Measurements from ENCODE around the gene GUCA2A. TPM values are rescaled to one million over a fixed set of nuclear protein-coding genes. Genes with fewer than 3 reads are reported as not detected.

The GUCA2A gene
- polyA plus RNA-seq, 1 of the 3 experiments (the other 2 are of a cell fraction): not detected

- no peak for TF ChIP-seq TEAD4 (IDR thresholded peaks at IDR 0.05; ENCODE audit: borderline replicate concordance, insufficient read depth)
- TF ChIP-seq RFX5 (IDR thresholded peaks at IDR 0.05; ENCODE audit: low read length): no peak
- no peak for TF ChIP-seq POLR2AphosphoS5 (IDR thresholded peaks at IDR 0.05; ENCODE audit: low read depth, low read length)
- TF ChIP-seq JUND (IDR thresholded peaks at IDR 0.05): no peak
- no peak for TF ChIP-seq NFIC (IDR thresholded peaks at IDR 0.05; ENCODE audit: borderline replicate concordance)
- no peak for TF ChIP-seq ELF1 (IDR thresholded peaks at IDR 0.05)
- no peak for TF ChIP-seq MXI1 (IDR thresholded peaks at IDR 0.05; ENCODE audit: low read depth, low read length)
- peak in 1 of 2 experiments; percentile 58; a peak in 2 of 4 replicates for TF ChIP-seq EP300 (IDR thresholded peaks at IDR 0.05; ENCODE audit: borderline replicate concordance in 1 of 2, low read depth in 1 of 2, low read length in 1 of 2)
- TF ChIP-seq TCF12 (IDR thresholded peaks at IDR 0.05): no peak
- no peak for TF ChIP-seq YY1 (IDR thresholded peaks at IDR 0.05; ENCODE audit: low read depth)
- no peak for TF ChIP-seq EZH2phosphoT487 (IDR thresholded peaks at IDR 0.05; ENCODE audit: borderline replicate concordance, low read depth)
- TF ChIP-seq GATA2 (CRISPR knock-in tag; IDR thresholded peaks at IDR 0.05): peak; percentile 69
Measured at GRCh38 chr1:42183210-42183956, 18.8 kb upstream of the GUCA2A start (continued).

GRCh38 chr1:42181687-42182086 is 17.1 kb upstream of the GUCA2A start:
- CTCF ChIA-PET: interaction anchor here (0.7 kb wide), 1 partner anchor 608 kb away, joined by 3 read pairs; no protein-coding TSS in a partner anchor
- Histone ChIP-seq H3K9me3 (no peaks in the 10 kb centered on the region), H3F3A (replicated peaks; ENCODE audit: insufficient read depth) (peaks cover 30% of the 10 kb centered on the region), H3K9me2 (no peaks in the 10 kb centered on the region), H3K27me3 (ENCODE audit: insufficient read depth) (no peaks in the 10 kb centered on the region), H2AFZ (ENCODE audit: low read depth) (no peak overlapping the region), H3K36me3 (replicated peaks in 1 of 2; ENCODE audit: control insufficient read depth in 1 of 2, insufficient read depth in 2 of 2, low read length in 1 of 2) (peaks cover 16 to 25% of the 10 kb centered on the region in 2 experiments), H3K4me3 (ENCODE audit: low read depth in 2 of 2, low read length in 1 of 2) (no peak overlapping the region), H4K20me1 (ENCODE audit: insufficient read depth) (peaks cover 22% of the 10 kb centered on the region), H3K4me1 (ENCODE audit: control insufficient read depth in 1 of 2, insufficient read depth in 2 of 2, low read depth in 1 of 2, low read length in 1 of 2) (peaks cover 34 to 35% of the 10 kb centered on the region in 2 experiments), H3K9ac (no peak overlapping the region), H3K27ac (ENCODE audit: low read depth in 2 of 2, low read length in 1 of 2) (no peak overlapping the region), H3K79me2 (ENCODE audit: insufficient read depth) (no peaks in the 10 kb centered on the region; the same call in 1 of the 2 replicates), H3K4me2 (no peak overlapping the region)
- DNase-seq: no peak
- TF ChIP-seq TEAD4 (IDR thresholded peaks at IDR 0.05; ENCODE audit: borderline replicate concordance, insufficient read depth) (no peak), JUND (IDR thresholded peaks at IDR 0.05) (no peak), GABPA (IDR thresholded peaks at IDR 0.05; ENCODE audit: low read depth) (no peak), EZH2phosphoT487 (IDR thresholded peaks at IDR 0.05; ENCODE audit: borderline replicate concordance, low read depth) (no peak), EP300 (IDR thresholded peaks at IDR 0.05; ENCODE audit: borderline replicate concordance in 1 of 2, low read depth in 1 of 2, low read length in 1 of 2) (no peak), RFX5 (IDR thresholded peaks at IDR 0.05; ENCODE audit: low read length) (no peak), ELF1 (IDR thresholded peaks at IDR 0.05) (no peak), YY1 (IDR thresholded peaks at IDR 0.05; ENCODE audit: low read depth) (no peak), TAF1 (IDR thresholded peaks at IDR 0.05; ENCODE audit: borderline replicate concordance, low read depth, low read length) (no peak), FOXJ3 (CRISPR knock-in tag; IDR thresholded peaks at IDR 0.05) (no peak), NFIC (IDR thresholded peaks at IDR 0.05; ENCODE audit: borderline replicate concordance) (no peak), FOSL2 (IDR thresholded peaks at IDR 0.05; ENCODE audit: borderline replicate concordance, low read depth) (no peak), MEF2A (IDR thresholded peaks at IDR 0.05; ENCODE audit: borderline replicate concordance, low read depth) (no peak)
- TF ChIP-seq, protein P1, sequence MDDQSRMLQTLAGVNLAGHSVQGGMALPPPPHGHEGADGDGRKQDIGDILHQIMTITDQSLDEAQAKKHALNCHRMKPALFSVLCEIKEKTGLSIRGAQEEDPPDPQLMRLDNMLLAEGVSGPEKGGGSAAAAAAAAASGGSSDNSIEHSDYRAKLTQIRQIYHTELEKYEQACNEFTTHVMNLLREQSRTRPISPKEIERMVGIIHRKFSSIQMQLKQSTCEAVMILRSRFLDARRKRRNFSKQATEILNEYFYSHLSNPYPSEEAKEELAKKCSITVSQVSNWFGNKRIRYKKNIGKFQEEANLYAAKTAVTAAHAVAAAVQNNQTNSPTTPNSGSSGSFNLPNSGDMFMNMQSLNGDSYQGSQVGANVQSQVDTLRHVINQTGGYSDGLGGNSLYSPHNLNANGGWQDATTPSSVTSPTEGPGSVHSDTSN (IDR thresholded peaks at IDR 0.05): no peak
- TF ChIP-seq, protein P2, sequence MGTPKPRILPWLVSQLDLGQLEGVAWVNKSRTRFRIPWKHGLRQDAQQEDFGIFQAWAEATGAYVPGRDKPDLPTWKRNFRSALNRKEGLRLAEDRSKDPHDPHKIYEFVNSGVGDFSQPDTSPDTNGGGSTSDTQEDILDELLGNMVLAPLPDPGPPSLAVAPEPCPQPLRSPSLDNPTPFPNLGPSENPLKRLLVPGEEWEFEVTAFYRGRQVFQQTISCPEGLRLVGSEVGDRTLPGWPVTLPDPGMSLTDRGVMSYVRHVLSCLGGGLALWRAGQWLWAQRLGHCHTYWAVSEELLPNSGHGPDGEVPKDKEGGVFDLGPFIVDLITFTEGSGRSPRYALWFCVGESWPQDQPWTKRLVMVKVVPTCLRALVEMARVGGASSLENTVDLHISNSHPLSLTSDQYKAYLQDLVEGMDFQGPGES (IDR thresholded peaks at IDR 0.05; ENCODE audit: low read depth, low read length): no peak
- POLR2A ChIA-PET: no interaction called here
- WGBS (ENCODE audit: low lambda C conversion rate): 91% methylated on average over 4 of the region's 4 CpGs
